Measurements from ENCODE around the gene THSD4. TPM values are rescaled to one million over a fixed set of nuclear protein-coding genes. Genes with fewer than 3 reads are reported as not detected.

THSD4 gene
- total RNA-seq, 1 experiment from 2014 or later = 65.4 TPM

DNA sequence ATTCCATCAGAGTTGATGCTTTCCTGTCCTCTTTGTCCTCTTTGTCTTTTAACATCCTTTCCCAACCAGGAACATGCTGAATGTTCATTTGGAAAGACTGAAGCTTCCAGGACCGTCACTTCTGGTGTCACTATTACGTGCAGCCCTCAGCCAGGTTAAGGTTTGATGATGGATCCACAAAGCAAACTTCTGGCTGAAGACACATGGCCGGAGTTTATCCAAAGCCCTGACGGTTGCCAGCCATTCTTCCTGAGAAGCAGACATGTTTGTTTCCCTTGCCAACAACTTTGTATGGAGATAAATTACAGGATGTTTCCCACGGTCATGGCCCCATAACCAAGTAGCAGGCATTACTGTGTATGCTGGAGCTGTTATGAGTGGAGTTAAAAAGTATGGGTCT lies 236.9 kb downstream of the THSD4 start:
- no TSS peak for BruUV-seq (replicated peaks)
- H3K27me3 ChIP-seq (ENCODE audit: control insufficient read depth, insufficient read depth, low read length) = no peaks in the 10 kb centered on the region
- DNase-seq (ENCODE audit: low read depth, low spot score) (no peak), ATAC-seq (no peak)
- ChIA-PET CTCF (no interaction called here), POLR2A (no interaction called here)
- no peaks in the 10 kb centered on the region for H3K36me3 ChIP-seq (ENCODE audit: control insufficient read depth, insufficient read depth, low read length)
- in situ Hi-C loops (cut with HindIII; ENCODE audit: low pct_unique_long_range_greater_than_20kb, low sequenced_read_pairs) (no loop called here), intact Hi-C loops (cut with micrococcal nuclease; ENCODE audit: unreplicated experiment) (no loop called here)
- H3K4me3 ChIP-seq (ENCODE audit: low read depth in 2 of 2, low read length in 2 of 2) = no peak overlapping the region
- H3K27ac ChIP-seq (ENCODE audit: low read length) = no peak overlapping the region
- H3K9me3 ChIP-seq (ENCODE audit: control insufficient read depth, insufficient read depth, low read depth, low read length) = no peaks in the 10 kb centered on the region
- no peaks in the 10 kb centered on the region for H3K4me1 ChIP-seq (ENCODE audit: control insufficient read depth, insufficient read depth, low read length)
- TF ChIP-seq SIN3A (IDR thresholded peaks at IDR 0.05; ENCODE audit: borderline replicate concordance, insufficient read depth, low read depth, low read length) (no peak), POLR2AphosphoS5 (IDR thresholded peaks at IDR 0.05; ENCODE audit: low read depth, low read length) (no peak), TCF7L2 (IDR thresholded peaks at IDR 0.05; ENCODE audit: low read depth, low read length) (no peak), REST (IDR thresholded peaks at IDR 0.05; ENCODE audit: insufficient read depth in 1 of 2, low read depth in 2 of 2, low read length in 1 of 2) (no peak)
- TF ChIP-seq, protein P1, sequence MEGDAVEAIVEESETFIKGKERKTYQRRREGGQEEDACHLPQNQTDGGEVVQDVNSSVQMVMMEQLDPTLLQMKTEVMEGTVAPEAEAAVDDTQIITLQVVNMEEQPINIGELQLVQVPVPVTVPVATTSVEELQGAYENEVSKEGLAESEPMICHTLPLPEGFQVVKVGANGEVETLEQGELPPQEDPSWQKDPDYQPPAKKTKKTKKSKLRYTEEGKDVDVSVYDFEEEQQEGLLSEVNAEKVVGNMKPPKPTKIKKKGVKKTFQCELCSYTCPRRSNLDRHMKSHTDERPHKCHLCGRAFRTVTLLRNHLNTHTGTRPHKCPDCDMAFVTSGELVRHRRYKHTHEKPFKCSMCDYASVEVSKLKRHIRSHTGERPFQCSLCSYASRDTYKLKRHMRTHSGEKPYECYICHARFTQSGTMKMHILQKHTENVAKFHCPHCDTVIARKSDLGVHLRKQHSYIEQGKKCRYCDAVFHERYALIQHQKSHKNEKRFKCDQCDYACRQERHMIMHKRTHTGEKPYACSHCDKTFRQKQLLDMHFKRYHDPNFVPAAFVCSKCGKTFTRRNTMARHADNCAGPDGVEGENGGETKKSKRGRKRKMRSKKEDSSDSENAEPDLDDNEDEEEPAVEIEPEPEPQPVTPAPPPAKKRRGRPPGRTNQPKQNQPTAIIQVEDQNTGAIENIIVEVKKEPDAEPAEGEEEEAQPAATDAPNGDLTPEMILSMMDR (IDR thresholded peaks at IDR 0.05) = no peak

- Histone ChIP-seq H3K36me3 (ENCODE audit: control insufficient read depth, insufficient read depth, low read length) (no peaks in the 10 kb centered on the region), H3K4me3 (ENCODE audit: low read depth in 2 of 2, low read length in 2 of 2) (no peak overlapping the region), H3K9me3 (ENCODE audit: control insufficient read depth, insufficient read depth, low read depth, low read length) (no peaks in the 10 kb centered on the region), H3K27me3 (ENCODE audit: control insufficient read depth, insufficient read depth, low read length) (no peaks in the 10 kb centered on the region), H3K4me1 (ENCODE audit: control insufficient read depth, insufficient read depth, low read length) (no peaks in the 10 kb centered on the region), H3K27ac (ENCODE audit: low read length) (no peak overlapping the region)
- ATAC-seq (no peak), DNase-seq (ENCODE audit: low read depth, low spot score) (no peak)
- no TSS peak for BruUV-seq (replicated peaks)
- ChIA-PET POLR2A (no interaction called here), CTCF (no interaction called here)
- TF ChIP-seq SIN3A (IDR thresholded peaks at IDR 0.05; ENCODE audit: borderline replicate concordance, insufficient read depth, low read depth, low read length) = no peak
- TF ChIP-seq, protein P1 (IDR thresholded peaks at IDR 0.05) = no peak
- no peak for TF ChIP-seq TCF7L2 (IDR thresholded peaks at IDR 0.05; ENCODE audit: low read depth, low read length)
- TF ChIP-seq REST (IDR thresholded peaks at IDR 0.05; ENCODE audit: insufficient read depth in 1 of 2, low read depth in 2 of 2, low read length in 1 of 2) = no peak
- TF ChIP-seq POLR2AphosphoS5 (IDR thresholded peaks at IDR 0.05; ENCODE audit: low read depth, low read length) = no peak
- in situ Hi-C loops (cut with HindIII; ENCODE audit: low pct_unique_long_range_greater_than_20kb, low sequenced_read_pairs) (no loop called here), intact Hi-C loops (cut with micrococcal nuclease; ENCODE audit: unreplicated experiment) (no loop called here)
Observed at GRCh38 chr15:71352765-71353164, 237.5 kb downstream of the THSD4 start.
